Endothelial cell of umbilical vein (primary cell): ENCODE data around the gene MAGEB17.

Source experiments
- CTCF ChIP-seq, 2 donors: IDR thresholded peaks; 1 replicate in 1 of 2; 2 replicates in 1 of 2; pipeline ENCODE4 v1.5.1; 2011; ENCODE audit warnings: low read length in 2 of 2, mild to moderate bottlenecking in 2 of 2, moderate library complexity in 2 of 2, control low read depth in 1 of 2, inconsistent platforms in 1 of 2, low read depth in 1 of 2; ENCODE audit not compliant: insufficient read depth in 1 of 2; ENCODE audit errors: extremely low read depth in 1 of 2
- EZH2 ChIP-seq: IDR thresholded peaks from 2 replicates; pipeline ENCODE4 v1.6.1; 2012; ENCODE audit warnings: borderline replicate concordance, low read depth, mild to moderate bottlenecking, moderate library complexity, low read length, inconsistent platforms; ENCODE audit not compliant: severe bottlenecking
- JUN ChIP-seq: IDR thresholded peaks from 2 replicates; pipeline ENCODE4 v1.6.1; 2011; ENCODE audit warnings: borderline replicate concordance, low read depth; ENCODE audit not compliant: insufficient read length, insufficient read depth

DNA sequence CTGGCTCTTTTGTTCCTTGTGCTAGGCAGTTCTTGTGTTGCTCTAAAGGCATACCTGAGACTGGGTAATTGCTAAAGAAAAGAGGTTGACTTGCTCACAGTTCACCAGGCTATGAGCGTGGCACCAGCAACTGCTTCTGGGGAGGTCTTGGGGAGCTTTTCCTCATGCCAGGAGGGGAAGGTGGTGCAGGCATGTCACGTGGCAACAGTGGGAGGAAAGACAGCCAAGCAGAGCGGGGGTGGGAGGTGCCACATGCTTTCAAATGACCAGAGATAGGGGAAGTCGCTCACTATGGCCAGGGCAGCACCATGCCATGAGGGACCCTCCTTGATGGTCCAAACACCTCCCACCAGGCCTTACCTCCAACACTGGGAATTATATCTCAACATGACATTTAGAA lies 4.7 kb downstream of the MAGEB17 start:
- TF ChIP-seq JUN (no peak), CTCF (IDR thresholded peaks at IDR 0.05; ENCODE audit: extremely low read depth in 1 of 2, insufficient read depth in 1 of 2, low read depth in 1 of 2, low read length in 2 of 2) (no peak), EZH2 (no peak)
